Stimulated activated CD8-positive, alpha-beta memory T cell treated with anti-CD3 and anti-CD28 coated beads, Interleukin-12 subunit alpha, Interleukin-12 subunit beta, amount 100 ng/mL, for 4 hours (primary cell): Measurements from ENCODE around the gene ZNF488.

ENCODE experiments used
- DNase-seq: peaks from one replicate; pipeline ENCODE4 v3.0.0-alpha.2; 2020; ENCODE audit warnings: low read depth

Gene ZNF488

DNA sequence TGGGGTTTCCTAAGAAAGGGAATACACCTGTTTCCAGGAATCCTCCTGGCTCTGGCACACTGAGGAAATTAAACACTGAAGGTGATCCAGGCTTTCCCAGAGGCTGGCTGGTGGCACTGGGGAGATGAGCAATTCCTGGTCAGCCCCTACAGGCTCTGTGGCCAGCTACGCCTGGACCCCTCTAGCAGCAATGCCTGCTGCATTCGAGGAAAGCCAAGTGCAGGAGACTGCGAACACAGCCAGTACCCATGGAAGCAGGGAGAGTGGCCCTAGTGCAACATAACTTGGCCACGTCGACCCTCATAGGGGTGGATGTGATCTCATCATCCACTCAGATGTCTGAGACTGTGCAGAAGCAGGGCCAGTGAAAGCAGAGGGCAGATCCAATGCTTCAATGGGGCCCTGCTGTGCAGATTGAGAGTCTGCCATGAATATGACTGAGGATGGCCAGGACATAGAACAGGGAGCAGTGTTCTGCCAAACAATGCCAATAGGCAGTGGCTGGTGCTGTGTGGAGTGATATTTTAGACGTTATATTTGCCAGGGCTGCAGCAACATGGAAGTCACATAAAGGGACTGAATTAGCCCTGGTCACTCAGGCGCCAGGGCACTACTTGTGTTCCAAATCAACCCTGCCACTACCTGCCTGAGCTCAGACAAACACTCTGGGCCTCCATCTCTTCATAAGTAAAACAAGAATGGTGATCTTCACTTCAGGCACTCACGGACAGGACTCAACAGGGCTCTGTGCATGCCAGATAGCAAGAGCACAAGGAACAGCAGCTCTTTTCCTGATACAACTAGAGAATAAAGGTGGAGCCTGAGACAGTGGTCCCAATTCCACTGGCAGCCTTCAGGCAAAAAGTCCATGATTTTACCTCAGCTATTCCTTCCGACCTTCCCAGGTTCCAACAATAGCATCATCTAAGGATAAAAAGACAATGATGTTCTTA lies 2.4 kb downstream of the ZNF488 start:
- DNase-seq = no peak

DNA sequence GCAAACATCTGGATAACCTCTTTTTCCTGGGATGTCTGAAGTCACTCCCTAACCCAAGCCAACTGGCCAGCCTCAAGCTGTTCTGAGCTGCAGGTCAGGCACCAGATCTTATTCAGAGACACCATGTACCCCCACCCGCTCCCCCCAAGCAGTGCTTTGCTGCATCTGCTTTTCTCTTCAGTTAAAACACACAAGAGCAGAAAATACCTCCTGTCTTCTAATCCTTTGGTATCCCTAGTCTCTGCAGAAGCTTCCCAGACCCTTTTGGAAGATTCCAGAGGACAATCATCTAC lies 3.0 kb downstream of the ZNF488 start:
- DNase-seq = no peak

DNA sequence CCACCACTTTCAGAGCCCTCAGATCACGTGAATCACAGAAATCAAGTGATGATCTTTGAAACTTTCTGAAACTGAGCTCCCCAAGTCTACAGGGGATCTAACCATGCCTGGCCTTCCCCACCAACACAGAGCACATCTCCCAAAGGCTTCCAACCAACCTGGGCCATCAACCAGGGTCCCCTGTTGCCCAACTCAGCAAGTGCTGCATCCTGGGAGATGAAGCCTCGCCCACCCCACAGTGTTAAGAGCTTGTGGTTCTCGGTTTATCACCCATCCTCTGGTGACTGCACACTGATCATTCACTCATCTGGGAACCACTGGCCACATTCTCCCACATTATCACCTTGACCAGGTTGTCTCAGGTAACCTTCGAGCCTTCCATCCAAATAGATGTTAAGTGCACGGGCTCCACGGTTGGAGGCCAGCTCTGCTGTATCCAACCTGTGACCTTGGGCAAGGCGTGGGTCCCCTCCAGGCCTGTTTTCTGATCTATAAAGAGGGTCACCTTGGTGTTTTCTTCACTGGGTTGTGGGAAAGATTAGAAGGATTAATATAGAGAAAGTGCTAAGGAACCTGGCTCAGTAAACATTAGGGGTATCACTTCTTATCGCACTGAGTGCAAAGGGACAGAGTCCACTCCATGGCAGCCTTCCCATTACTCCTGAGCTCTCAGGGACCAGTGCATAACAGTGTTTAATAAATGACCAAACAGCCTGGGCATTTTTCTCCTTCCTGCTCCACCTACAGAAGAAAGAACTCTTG lies 3.6 kb downstream of the ZNF488 start:
- DNase-seq = no peak

DNA sequence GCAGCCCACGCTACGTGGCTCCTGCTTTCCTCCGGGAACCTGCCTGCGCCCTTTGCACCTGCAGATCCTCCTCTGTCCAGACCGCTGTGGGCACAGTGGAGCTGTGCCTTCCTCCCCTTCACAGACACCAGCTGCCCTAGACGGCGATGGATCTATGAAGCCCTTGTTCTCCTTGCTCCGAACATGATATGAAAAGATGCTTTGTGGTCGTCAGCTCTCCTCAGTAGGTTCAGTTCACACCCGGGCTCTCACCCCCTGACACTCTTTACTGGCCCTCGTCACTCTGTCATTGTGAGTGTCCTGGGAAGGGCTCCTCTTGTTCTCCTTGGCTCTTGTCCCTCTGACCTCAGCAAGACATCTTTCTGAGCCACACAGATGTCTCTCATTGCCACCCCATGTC lies 4.2 kb downstream of the ZNF488 start:
- no peak for DNase-seq

DNA sequence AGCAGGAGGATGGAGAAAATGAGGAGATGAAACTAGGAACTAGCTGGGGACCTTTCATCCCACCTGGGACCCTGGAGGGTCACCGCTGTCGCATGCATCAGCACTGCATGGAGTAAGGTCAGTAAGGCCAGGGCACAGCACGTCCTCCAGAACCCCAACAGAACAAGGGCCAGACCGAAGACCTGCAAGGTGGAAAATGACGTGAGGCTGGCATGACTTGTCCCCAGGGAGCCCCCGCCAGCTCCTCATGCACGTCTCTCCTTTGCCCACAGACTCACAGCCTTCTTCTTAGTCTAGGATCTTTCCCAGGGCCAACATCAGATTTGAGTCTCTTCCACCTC lies 4.7 kb downstream of the ZNF488 start:
- no peak for DNase-seq

DNA sequence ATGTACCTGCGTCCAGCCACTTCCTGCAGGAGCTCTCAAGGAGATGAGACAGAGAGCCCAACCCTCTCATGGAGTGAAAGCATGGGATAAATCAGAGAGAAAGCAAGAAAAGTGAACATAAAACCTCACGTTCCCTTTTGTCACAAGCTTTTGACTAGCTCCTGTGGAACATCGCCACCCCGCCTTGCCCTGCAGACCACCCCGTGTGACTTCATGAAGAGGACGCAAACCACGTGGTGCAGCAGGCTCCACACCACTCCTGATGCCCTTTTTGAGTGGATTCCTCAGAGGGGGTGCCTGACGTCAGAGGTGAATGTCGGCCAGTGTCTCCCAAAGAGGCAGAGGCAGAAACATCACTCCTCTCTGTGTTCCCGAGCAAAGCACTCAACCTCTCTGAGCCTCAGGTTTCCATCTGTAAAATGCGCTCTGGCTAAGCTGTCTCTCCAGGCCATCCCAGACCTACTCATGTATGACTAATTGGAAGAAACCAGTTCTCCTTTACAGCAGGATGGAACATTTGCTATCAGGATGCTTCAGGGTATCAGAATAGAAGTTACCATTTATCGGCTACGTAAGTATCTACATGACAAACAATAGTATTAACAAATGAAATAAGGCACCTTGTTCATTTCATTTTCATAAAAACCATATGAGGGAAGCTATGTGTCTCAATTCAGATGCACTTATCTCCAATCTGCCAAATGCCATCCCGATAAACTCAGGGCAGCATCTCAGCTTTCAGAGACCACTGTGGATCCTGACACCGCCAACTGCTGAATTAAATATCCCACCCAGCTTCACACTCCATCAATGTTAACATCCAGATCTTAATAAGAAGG lies 5.3 kb downstream of the ZNF488 start:
- no peak for DNase-seq

DNA sequence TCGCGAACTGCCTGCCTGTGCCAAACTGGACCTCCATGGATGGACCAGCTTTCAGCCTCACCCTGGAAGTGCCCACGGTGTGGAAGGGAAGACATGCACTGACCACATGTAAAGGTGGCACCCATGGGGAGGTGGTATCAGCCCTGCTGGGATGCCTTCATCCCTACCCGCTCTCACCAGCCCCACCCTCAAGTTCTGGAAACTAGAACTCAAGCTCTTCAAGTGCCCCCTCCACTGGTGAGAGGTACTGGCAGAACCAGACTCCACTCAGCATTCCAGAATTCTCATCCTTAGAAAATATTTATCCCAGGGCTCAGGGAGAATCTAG lies 5.9 kb downstream of the ZNF488 start:
- no peak for DNase-seq

DNA sequence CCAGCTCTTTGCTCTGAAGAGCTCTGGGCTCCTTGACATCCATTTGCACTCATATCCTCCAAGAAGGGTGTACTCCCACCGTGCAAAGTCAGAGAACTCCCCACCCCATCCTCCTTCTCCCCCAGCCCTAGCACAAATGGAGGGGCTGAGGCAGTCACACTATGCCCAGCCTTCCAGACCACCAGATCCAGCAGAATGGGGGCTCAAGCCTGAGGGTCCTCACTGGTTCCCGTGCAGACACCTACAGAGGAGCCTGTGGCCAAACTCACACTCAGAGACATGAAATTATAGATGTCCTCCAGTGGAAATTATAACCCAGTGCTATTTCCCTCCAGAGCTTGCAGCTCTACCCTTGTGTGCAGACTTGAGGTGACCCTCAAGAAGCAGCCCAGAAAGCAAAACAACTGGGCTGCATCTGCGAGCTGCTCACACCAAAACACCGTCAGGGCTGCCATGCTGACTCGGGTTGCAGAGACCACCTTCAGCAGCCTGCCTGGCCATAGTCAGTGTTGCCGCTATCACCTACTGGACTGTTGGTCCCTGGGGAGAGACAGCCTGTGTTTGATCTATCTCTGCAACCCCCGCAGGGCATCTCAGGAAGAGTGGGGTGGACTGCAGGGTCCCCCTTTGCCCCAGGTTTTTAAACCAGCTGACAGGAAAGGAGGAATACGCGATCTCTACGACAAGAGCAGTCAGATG lies 7.4 kb downstream of the ZNF488 start:
- no peak for DNase-seq

DNA sequence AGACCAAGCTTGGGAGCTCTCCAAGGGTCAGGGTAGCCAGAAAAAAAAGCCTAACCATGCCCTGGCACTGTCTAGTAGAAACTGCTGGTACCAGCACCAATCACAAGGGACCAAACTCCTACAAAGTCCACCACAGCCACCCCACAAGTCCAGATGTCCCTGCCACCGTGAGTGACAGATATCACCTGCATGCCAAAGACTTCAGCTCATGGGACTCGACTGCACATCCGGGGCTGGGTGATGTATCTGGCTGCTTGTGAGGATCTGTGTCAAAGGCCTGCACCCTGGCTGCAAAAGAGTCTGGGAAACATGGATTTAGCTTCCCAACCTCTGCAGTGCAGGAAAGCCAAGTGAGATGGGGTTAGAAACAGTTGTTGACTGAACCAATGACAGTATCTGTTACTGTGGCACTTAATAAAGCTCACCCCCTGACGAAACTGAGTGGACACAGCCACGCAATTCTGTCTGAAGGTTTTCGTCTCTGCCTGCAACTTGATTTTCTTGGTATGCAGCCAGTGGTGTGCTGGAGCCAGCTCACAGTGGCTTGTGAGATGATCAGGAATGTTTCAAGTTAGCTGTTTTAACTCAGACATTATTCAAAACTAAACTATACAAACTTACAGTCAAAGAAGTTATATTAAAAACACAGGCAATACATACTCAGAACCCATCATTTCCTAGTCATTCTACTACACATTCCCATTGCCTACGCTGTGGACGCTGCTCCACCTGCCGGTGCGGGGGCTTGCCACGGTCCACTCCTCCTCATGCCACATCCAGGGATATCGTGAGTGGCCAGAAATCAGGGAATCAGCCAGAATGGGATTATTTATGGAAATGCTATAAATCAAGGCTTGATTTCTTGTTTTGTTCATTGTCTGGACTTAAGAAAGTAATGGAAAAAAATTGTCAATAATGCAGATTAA lies 9.2 kb downstream of the ZNF488 start:
- DNase-seq = no peak

DNA sequence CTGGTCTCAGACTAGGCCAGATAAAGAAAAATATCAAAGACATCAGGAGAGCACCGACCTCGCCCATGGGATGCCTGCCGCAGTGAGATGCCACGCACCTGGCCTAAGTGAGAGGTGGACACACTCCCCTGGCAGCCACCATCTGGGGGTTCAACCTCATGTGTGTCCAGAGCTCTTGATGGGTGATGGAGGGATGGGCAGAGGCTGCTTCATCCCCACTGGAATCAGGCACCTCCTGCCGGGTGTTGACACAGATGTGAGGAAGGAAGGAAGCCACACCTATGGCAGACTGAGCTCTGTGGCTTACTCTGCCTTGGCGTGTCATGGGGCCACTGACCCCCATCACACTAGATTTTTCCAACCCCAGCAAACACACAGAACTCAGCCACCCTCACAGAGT lies 11.4 kb downstream of the ZNF488 start:
- no peak for DNase-seq

DNA sequence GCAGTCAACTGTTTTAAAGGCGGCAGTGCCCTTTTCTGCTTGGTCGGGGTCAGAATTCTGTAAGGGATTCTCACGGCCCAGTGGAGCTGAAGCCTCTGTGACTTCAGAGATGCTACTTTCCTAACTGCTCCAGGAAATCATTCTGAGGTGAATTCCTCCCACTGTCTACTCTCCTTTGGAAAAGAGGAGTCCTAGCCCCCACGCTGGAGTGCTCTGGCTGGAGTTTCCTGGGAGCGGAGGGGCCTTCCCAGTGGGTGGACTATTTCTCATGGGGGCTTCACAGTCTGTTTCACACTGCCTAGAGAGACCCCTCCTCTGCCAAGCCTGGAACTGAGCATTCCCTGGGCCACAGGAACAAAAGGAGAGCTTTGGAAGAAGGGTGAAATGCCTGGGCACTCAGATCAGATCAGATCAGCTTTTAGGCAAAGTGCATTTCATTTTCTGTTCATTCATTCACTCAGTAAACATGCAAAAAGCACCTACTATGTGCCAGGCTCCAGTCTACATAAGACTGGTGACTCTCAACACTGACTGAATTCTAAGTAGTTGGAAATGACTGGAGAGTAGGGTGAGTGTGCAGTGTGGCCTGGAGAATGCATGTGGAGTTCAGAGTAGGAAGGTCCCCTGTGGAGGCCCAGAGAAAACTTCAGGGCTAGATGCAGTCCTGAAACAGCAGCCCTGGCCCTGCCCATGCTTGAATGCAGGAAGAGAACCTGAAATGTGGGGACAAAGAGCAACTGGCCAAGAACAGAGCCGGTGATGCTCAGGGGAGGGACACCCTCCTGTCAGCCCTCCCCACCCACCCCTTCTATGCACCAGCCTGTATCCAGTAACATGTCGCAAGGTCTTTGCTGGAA lies 12.2 kb downstream of the ZNF488 start:
- no peak for DNase-seq

DNA sequence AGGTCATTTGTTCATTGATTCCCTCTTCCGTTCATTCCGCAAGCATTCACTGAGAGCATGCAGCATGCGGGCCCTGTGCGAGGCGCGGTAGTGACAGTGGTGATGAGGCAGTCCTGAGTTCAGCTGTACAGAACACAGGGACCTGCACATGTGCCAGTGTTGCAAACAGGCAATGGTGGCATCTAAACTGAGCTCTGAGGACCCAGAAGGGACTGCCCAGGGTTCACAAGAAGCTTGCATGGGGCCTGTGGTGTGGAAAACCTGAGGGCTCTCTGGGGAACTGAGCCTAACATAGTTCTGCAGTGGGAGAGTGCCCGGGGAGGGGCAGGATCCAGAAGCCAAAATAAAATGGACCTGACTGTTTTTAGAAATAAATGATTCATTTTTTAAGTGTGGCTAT lies 13.2 kb downstream of the ZNF488 start:
- no peak for DNase-seq

DNA sequence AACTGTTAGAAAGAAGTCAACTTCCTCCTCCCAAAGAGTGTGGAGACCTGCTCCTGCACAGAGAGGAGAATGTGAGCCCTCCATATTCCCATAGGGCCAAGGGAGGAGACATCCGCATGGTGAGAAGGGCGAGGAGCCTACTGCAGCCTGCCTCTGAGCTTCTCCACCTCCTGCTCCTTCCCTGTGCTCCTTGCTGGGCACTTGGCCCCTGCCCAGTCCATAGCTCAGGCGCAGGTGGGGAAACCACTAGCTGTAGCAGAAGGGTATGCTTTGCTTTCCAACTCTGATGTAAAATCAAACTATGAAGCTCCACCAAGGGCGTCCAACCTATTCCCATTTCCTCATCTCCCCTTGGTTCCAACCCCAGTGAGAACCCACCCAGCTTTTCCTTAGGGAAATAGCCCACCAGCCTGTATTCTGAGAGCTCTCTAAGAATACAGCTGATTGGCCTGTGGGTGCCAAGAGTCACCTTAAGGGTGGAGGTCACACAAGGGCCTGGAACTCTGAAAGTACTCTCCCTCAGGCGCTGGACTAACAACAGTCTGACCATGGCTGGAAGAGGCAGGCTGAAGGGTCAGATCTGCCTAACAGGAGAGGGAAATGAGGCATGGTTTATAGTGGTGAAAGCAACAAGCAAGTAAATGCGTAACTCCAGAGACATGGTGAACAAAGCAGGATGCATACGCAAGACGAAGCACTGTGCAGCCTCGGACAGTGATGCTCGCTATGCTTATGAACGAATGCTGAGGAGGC lies 13.9 kb downstream of the ZNF488 start:
- DNase-seq = no peak

DNA sequence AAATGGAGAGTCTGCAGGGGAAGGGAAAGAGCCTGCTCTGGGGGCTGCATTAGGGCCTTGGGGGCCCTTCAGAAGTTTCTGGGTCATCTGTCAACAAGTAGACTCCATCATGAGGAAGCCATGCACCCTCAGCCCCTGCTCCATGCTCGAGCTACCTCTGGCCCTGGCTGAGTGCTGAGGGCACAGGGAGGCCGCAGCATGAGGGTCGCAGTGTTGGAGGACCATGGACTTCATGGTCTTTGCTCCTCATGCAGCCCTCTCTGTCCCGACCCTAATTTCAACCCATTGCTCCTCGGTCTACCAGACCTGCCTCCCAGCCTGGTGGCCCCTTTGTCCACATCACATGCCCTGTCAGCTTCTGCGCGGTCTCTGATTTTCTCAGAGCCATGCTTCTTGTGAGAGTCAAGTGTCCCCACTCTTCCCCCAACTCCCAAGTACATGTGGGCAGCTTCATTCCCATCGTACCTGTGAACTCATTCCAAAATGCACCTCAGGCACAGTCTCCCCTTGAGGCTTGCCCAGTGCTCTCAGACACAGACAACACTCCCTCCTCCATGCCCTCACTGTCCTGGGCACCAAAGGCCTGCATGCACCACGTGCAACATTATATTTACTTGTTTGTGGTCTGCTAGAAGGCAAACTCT lies 14.7 kb downstream of the ZNF488 start:
- DNase-seq = no peak

DNA sequence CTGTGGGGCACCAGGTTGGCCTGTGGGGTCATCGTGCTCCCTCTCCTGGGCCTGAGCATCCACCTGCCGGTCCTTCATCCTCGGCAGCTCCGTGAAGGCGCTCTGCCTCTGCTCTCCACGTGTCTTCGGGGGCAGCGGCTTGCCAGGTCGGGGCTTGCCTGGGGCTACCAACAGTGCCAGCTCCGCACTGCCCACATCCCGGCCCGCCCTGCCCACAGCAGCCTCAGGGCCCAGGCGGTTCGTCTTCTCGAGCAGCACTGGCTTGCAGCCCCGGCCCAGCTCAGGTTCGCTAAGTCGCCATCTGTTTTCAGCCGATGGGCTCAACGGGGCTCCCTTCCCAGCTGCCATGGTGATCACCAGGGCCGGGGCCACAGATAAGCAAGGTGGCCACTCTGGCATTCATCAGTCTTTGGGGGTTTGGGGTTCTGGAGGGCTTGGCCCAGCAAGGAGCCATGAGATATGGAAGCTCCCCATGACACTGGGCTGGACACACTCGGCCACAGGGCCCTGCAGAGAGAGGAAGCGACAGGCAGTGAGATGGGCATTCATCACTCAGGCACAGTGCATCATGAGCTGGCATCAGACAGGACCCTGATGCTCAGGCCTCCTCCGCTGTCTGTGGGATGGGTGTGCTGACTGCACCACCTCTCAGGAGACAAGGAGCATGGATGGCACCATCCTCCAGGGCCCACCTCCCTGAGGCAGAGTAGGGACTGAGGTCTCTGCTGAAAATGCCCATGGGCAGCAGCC lies 15.5 kb downstream of the ZNF488 start:
- no peak for DNase-seq

DNA sequence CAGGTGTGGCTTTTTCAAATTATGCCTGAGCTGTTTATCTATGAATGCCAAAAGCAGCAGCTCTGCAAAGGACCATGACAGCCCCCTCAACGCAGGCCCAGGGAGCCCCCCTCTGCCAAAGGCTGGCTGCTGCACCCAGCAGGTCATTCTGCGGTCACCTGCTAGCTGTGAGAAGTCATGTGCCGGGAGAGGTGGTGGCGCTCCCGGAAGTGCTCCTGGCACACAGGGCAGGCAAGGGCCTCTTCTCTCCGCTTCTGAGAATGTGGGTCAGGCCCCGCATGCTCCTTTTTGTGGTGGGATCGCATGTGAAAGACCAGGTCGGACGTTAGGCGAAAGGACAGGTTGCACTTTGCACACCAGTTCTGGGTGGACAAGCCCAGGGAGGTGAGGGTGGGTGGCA lies 16.4 kb downstream of the ZNF488 start:
- no peak for DNase-seq

DNA sequence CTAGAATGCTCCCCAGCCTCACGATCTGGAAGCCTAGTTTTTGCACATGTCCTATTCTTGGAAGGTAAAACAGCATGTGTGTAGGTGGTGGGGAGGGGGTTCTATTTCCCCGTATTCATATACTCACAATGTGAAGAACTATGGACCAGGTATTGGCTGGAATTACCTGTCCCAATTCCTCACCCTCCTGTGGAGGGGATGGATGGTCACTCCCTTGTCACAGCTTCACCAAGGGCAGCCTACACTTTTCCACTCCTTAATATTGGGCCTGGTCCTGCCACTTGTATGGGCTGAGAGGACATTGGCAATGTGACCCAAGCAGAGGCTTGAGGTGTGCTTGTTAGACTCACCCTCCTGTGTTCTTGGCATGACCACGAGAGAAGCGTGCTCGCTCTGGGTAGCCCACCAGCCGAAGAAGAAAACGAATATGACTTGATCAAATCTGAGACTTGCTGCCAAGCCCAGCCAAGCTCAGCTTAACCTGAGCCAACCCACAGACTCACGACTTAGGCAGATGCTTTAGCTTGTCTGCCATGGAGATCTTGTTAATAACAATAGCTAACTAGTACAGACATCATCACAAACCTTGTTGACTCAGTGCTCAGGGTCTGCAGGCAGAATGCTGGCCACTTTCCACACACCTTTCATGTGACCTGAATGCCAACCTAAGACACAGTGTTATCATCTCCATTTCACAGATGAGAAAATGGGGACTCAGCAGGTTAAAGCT lies 17.2 kb downstream of the ZNF488 start:
- DNase-seq = no peak
